Activated CD8-positive, alpha-beta T cell treated with anti-CD3 and anti-CD28 coated beads, Interleukin-2, amount 10 ng/mL, durations not matched to agents 7 days and 5 days (primary cell): ENCODE data around the gene CACNG4. TPM values are rescaled to one million over a fixed set of nuclear protein-coding genes. Genes with fewer than 3 reads are reported as not detected.

Experiments used
- ATAC-seq: fragments of 150-1000 bp; cut with Tn5 transposase; one replicate; pipeline ENCODE4 v1.10.0; 2021; ENCODE audit warnings: moderate library complexity
- CTCF ChIA-PET: fragments of 350-600 bp; sonication (Branson Sonifier 250); formaldehyde crosslinking; loops from one replicate; lab custom pipeline; 2021; ENCODE audit warnings: antibody characterized with exemption; lab: Charles Lee
- POLR2A ChIA-PET: fragments of 350-600 bp; sonication (Branson Sonifier 250); formaldehyde crosslinking; loops from one replicate; lab custom pipeline; 2021; ENCODE audit warnings: antibody characterized with exemption; lab: Charles Lee
- DNase-seq: peaks from one replicate; pipeline ENCODE4 v3.0.0-alpha.2; 2020
- H3K27ac Mint-ChIP-seq: one replicate; pipeline ENCODE4 v1.8.0; 2021; ENCODE audit warnings: mild to moderate bottlenecking, mixed read lengths
- H3K27me3 Mint-ChIP-seq: one replicate; pipeline ENCODE4 v1.8.0; 2021; ENCODE audit warnings: low read depth, mixed read lengths
- H3K36me3 Mint-ChIP-seq: one replicate; pipeline ENCODE4 v1.8.0; 2021; ENCODE audit warnings: low read depth, mixed read lengths
- H3K4me1 Mint-ChIP-seq: one replicate; pipeline ENCODE4 v1.8.0; 2021; ENCODE audit warnings: low read depth, mixed read lengths
- H3K4me3 Mint-ChIP-seq: one replicate; pipeline ENCODE4 v1.8.0; 2021; ENCODE audit warnings: mild to moderate bottlenecking, mixed read lengths
- H3K9me3 Mint-ChIP-seq: one replicate; pipeline ENCODE4 v1.8.0; 2022; ENCODE audit warnings: mixed read lengths; ENCODE audit not compliant: insufficient read depth
- total RNA-seq, 2 experiments: library from RNA; stranded (reverse); gene quantifications; one replicate each; pipeline ENCODE4 v1.2.3, GENCODE V29; 2021

CACNG4 gene
- total RNA-seq, 2 experiments from 2014 or later, result not detected

DNA sequence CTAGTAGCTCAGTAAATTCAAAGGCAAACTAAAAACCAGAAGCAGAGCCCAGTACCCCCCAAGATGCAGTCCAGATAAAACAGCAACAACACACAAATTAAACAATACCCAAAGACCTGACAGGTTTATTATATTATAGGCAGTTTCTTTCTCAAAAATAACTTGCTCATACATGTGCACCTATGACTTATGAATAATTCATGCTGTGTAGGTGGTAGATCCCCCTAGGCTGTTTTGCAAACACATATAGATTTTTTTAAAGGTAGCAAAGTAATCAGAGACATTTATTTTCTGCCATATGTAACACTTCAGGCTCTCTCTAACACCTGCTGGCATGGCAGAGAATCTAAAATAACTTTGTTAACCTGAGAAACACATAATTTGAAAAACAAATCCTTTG lies 107.1 kb downstream of the CACNG4 start:
- POLR2A ChIA-PET, result no interaction called here
- DNase-seq, result no peak
- H3K4me1 Mint-ChIP-seq, result no peaks in the 10 kb centered on the region
- peaks cover 21% of the 10 kb centered on the region for H3K36me3 Mint-ChIP-seq
- ATAC-seq, result no peak
- H3K4me3 Mint-ChIP-seq, result no peak overlapping the region
- no peaks in the 10 kb centered on the region for H3K9me3 Mint-ChIP-seq
- H3K27ac Mint-ChIP-seq, result no peak overlapping the region
- H3K27me3 Mint-ChIP-seq, result no peaks in the 10 kb centered on the region
- CTCF ChIA-PET, result interaction anchor here (1.1 kb wide), 1 partner anchor 11 kb away, joined by 6 read pairs; no protein-coding TSS in a partner anchor

DNA sequence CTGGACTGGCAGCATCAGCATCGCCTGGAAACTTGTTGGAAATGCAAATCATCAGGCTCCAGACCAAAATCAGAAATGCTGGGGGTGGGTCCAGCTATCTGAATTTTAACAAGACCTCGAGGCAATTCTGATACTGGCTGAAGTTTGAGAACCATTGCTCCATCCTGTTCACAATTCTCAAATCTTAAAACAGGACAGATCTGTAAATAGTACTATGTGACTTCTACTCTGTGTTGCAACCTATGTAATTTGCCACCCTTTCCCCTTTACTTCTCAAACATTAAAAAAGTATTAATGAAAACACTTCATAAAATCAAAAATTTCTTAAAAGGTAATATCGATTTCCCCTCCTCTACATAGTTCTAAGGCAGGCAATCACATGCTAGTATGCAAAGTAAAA lies 108.4 kb downstream of the CACNG4 start:
- no peak for ATAC-seq

DNA sequence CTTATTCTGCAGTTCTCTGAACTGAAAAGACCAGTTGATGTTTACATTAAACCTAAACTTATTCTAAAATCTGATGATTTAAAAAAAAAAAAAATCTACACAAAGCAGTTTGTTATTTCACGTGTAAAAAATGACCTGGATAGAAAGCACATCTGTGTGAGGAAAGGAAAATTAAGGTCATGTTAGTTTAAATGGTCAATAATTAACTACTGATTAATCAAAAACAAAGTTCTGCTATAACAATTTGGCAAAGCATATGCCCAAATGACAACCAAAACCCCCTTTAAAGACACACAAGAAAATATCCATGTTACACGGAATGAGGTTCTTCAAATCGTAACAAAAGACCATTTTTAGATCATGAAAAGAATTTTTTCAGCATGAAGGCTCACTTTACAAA lies 110.3 kb downstream of the CACNG4 start:
- ChIA-PET POLR2A (no interaction called here), CTCF (no interaction called here)
- Mint-ChIP-seq H3K27ac (no peak overlapping the region), H3K27me3 (no peaks in the 10 kb centered on the region), H3K9me3 (no peaks in the 10 kb centered on the region), H3K4me1 (no peaks in the 10 kb centered on the region), H3K4me3 (no peak overlapping the region), H3K36me3 (peaks cover 29% of the 10 kb centered on the region)
- no peak for DNase-seq
- no peak for ATAC-seq

More for the DNA sequence above, 108.4 kb downstream of the CACNG4 start:
- no peak for DNase-seq
- Mint-ChIP-seq H3K27me3 (no peaks in the 10 kb centered on the region), H3K36me3 (peaks cover 25% of the 10 kb centered on the region), H3K4me3 (no peak overlapping the region), H3K27ac (no peak overlapping the region), H3K4me1 (no peaks in the 10 kb centered on the region), H3K9me3 (no peaks in the 10 kb centered on the region)
- ChIA-PET CTCF (no interaction called here), POLR2A (no interaction called here)

DNA sequence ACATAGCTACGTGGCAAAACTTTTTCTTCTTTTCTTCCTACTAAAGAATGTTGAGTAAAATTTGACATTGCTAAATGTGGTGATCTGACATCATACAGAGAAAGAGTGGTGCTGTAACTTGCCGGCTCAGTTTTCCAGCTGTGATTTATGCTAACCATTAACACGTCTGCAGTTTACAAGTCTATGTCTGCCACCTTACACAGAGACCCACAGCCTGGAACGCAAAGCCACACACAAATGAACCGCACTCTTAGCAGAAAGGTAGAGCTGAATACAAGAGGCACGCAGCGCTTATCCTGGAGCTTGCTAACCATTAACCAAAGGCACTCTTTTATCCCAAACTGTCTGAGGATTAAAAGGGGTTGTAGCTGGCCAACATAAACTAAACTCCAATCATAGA lies 111.8 kb downstream of the CACNG4 start:
- no peaks in the 10 kb centered on the region for H3K27me3 Mint-ChIP-seq
- no peak overlapping the region for H3K27ac Mint-ChIP-seq
- peaks cover 11% of the 10 kb centered on the region for H3K4me1 Mint-ChIP-seq
- DNase-seq (no peak), ATAC-seq (no peak)
- POLR2A ChIA-PET, result no interaction called here
- H3K9me3 Mint-ChIP-seq, result no peaks in the 10 kb centered on the region
- CTCF ChIA-PET, result interaction anchor here (0.8 kb wide), 1 partner anchor 82 kb away, joined by 3 read pairs; no protein-coding TSS in a partner anchor
- peaks cover 33% of the 10 kb centered on the region for H3K36me3 Mint-ChIP-seq
- no peak overlapping the region for H3K4me3 Mint-ChIP-seq

DNA sequence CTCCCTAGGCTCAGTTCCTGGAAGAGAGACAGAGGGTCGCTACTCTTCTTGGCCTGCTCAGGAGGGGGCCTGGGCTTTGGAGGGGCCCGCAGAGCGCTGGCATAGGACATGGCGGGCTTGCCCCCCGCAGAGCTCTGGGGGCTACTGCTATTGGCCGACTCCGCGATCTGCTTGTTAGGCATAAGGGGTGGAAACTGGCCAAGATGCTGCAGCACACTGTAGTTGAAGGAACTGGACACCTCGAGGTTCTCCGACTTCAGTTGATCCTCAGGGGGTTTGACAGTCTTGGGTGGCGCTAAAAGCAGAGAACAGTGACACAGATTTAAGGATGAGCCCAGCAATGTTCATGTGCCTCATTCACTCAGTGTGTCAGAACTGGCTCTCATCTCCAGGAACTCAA lies 113.8 kb downstream of the CACNG4 start:
- CTCF ChIA-PET, result interaction anchor here (1.2 to 1.5 kb wide), 2 partner anchors 10 to 55 kb away, joined by 3 read pairs; no protein-coding TSS in a partner anchor
- peaks cover 21% of the 10 kb centered on the region for H3K4me1 Mint-ChIP-seq
- no peaks in the 10 kb centered on the region for H3K27me3 Mint-ChIP-seq
- no peaks in the 10 kb centered on the region for H3K9me3 Mint-ChIP-seq
- POLR2A ChIA-PET, result no interaction called here
- ATAC-seq (no peak), DNase-seq (no peak)
- H3K4me3 Mint-ChIP-seq, result no peak overlapping the region
- H3K36me3 Mint-ChIP-seq, result peaks cover 29% of the 10 kb centered on the region
- no peak overlapping the region for H3K27ac Mint-ChIP-seq

DNA sequence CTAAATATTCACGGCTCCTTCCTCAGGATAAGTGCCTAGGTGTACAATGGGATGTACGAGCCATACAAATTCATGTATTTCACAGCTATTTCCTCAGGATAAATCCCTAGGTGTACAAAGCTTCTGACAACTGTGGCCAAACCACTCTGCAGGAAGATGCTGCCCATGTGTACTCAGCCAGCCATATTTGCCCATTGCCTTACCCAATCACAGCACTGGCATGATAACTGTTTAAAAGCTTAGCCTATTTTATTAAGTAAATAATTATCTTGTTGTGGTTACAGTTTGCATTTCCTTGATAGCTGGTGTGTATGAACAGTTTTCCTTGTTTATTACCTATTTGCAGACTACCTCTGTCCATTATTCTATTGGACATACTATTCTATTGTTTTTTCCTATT lies 115.0 kb downstream of the CACNG4 start:
- DNase-seq, result no peak
- Mint-ChIP-seq H3K36me3 (peaks cover 28% of the 10 kb centered on the region), H3K27ac (no peak overlapping the region), H3K9me3 (no peaks in the 10 kb centered on the region), H3K4me3 (no peak overlapping the region), H3K4me1 (peaks cover 24% of the 10 kb centered on the region), H3K27me3 (no peaks in the 10 kb centered on the region)
- no peak for ATAC-seq
- ChIA-PET CTCF (interaction anchor here (1.5 kb wide), 1 partner anchor 11 kb away, joined by 3 read pairs; no protein-coding TSS in a partner anchor), POLR2A (no interaction called here)

DNA sequence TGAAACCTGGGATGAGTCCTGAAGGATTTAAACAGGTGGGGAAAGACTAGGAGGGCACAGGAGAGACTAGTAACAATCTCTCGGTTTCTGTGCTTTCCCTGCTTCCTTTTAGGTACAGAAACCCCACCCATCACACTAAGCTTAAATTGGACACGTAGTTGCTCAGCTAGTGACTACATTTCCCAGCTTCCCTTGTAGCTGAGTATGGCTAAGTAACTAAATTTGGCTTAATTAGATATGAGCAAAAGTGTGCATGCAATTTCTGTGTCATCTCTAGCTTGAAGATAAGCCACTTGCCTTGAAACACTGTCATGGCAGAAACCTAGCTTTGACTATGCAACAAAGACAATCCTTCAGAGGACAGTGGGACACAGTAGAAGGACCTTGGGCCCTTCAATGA lies 116.3 kb downstream of the CACNG4 start:
- Mint-ChIP-seq H3K4me1 (peaks cover 24% of the 10 kb centered on the region), H3K27ac (no peak overlapping the region), H3K9me3 (no peaks in the 10 kb centered on the region), H3K36me3 (peaks cover 30% of the 10 kb centered on the region), H3K4me3 (no peak overlapping the region), H3K27me3 (no peaks in the 10 kb centered on the region)
- ChIA-PET POLR2A (interaction anchor here (0.5 to 1.3 kb wide), 2 partner anchors 23 to 353 kb away, joined by 3 to 5 read pairs; no protein-coding TSS in a partner anchor), CTCF (interaction anchor here (0.9 to 2.4 kb wide), 5 partner anchors 12 to 311 kb away, joined by 3 to 13 read pairs (median 5); no protein-coding TSS in a partner anchor)
- DNase-seq (no peak), ATAC-seq (no peak)

DNA sequence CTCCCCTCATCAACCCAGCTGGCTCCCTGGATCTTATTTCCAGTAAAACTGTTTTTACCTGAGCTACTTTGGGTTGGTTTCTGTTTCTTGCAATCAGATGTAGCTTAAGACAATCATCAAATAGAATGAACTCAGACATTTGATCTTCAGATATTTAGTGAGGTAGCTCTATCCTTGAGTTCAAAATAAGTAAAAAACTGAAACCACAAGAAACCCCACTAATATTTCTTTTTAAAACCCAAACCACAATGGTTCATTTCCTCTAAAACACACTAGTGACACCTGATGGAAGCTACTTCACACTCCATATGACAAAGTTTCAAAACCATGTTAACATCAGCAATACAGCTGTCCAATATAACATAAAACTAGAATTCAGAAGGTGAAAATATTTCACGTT lies 117.6 kb downstream of the CACNG4 start:
- CTCF ChIA-PET, result interaction anchor here (0.6 to 2.4 kb wide), 17 partner anchors 11 to 366 kb away, joined by 3 to 13 read pairs (median 4); no protein-coding TSS in a partner anchor
- Mint-ChIP-seq H3K27me3 (no peaks in the 10 kb centered on the region), H3K4me1 (peaks cover 24% of the 10 kb centered on the region), H3K27ac (peak overlapping the region; percentile 88), H3K36me3 (peaks cover 31% of the 10 kb centered on the region), H3K4me3 (peak overlapping the region; percentile 46), H3K9me3 (no peaks in the 10 kb centered on the region)
- DNase-seq, result no peak
- peak; percentile 67 for ATAC-seq
- POLR2A ChIA-PET, result interaction anchor here (0.6 to 0.9 kb wide), 2 partner anchors 41 to 390 kb away, joined by 3 read pairs; no protein-coding TSS in a partner anchor

Other genes starting within 250 kb of the CACNG4 start
- gene CACNG5, start 129.6 kb upstream of the CACNG4 start, total RNA-seq, result not detected
- gene CACNG1, start 79.8 kb downstream of the CACNG4 start, total RNA-seq, result not detected